Measurements from ENCODE around the gene HLA-DMB. TPM values are rescaled to one million over a fixed set of nuclear protein-coding genes. Genes with fewer than 3 reads are reported as not detected.
A peak's percentile ranks its signal among the peaks of the same experiment; 100 is the strongest.

The HLA-DMB gene
- total RNA-seq, 2 donors from 2014 or later = 6.9 to 15.8 TPM

DNA sequence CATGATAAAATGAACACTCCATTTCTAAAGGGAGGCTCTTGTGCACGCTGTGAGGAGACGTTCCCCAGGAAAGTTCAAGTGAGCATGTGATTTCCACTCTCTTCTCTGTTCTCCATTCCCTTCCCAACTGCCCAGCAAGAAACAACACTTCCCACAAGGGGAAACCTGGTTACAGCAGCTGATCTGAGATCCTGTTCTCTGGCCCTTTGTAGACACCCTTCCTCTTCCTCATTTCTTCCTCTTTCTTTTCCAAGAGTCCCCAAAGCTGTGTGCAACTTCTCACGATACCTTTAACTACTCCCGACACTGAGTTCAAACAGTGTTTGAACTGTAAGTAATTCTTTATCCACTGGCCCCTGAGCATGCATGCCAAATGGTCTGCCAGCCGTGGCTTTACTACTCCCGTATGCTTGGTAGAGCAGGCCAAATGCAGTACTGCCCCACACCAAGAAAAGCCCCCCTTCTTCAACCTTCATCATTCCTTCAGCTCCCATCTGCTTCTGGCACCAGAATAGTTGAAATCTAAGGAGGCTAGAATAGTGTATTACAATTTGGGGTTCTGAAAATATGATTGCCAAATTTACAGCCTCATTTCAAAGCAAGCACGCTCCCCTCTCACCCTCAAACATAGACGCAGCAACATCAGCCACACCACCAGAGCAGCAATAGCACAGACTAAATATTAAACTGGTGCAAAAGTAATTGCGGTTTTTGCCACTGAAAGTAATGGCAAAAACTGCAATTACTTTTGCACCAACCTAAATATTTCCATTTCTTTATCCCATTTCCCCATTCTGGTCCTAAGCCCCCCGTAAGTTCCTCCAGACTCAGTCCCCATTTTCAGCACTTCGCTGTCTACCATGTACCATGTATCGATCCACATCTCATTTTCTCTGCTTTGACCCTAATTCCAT, 4.3 kb downstream of the HLA-DMB start:
- ATAC-seq (peak in 1 of 2 donors; percentile 26), DNase-seq (no peak)
- intact Hi-C loops (cut with DNase I) = no loop called here

DNA sequence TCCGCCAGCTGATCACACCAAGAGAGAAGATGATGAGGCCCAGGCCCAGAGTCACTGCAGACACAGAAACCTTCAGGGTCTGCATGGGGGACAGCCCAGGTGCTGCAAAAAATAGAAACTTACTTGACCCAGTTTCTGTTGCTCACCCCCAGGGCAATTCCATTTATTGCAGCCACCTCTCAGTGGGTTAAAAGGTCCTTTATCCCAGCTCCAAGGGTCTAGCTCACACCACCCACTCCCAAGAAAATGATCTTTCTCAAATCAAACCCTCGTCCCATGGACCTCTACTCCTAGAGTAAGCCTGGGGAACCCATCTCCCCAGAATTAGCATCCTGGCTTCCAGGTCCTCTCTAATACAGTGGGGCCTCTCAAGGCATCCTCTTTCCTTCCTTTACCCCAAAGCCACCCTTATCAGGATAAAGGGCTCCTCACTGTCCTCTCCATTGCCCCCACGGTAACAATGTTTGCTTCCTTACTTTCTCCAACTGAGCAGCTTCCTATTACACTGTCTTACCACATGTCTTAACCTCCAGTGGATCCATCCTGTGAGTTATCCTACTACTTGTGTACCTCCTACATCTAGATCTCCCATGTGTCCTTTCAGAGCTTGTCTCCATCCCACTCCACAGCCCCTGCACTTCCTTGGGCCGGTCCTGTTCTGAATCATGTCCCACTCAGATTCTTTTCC, 5.1 kb downstream of the HLA-DMB start:
- DNase-seq (no peak), ATAC-seq (no peak)
- intact Hi-C loops (cut with DNase I) = no loop called here

DNA sequence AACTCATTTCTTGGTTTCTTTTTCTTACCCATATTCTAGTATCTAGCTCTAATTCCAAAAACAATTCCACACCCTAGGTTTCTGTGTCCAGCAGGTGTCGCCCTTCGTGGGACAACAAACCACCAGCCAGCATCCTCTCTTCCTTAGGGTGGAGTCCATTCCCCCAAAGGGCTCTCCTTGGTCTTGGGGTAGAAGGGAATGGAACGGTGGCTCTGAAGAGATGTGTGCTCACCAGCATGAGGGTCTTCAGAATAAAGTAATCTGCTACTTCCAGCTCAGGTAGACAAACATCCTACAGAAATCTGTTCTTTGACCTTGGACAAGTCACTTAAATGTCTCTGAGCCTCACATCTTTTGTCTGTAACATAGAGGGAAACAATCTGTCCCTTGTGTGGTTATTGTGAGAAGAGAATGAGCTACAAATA, 7.2 kb downstream of the HLA-DMB start:
- peak; percentile 65 to 67 for ATAC-seq
- peak; percentile 85 for DNase-seq
- intact Hi-C loops (cut with DNase I) = loop anchor here (1.0 to 2.0 kb wide), 2 partner anchors 51 to 54 kb away; no protein-coding TSS in a partner anchor

DNA sequence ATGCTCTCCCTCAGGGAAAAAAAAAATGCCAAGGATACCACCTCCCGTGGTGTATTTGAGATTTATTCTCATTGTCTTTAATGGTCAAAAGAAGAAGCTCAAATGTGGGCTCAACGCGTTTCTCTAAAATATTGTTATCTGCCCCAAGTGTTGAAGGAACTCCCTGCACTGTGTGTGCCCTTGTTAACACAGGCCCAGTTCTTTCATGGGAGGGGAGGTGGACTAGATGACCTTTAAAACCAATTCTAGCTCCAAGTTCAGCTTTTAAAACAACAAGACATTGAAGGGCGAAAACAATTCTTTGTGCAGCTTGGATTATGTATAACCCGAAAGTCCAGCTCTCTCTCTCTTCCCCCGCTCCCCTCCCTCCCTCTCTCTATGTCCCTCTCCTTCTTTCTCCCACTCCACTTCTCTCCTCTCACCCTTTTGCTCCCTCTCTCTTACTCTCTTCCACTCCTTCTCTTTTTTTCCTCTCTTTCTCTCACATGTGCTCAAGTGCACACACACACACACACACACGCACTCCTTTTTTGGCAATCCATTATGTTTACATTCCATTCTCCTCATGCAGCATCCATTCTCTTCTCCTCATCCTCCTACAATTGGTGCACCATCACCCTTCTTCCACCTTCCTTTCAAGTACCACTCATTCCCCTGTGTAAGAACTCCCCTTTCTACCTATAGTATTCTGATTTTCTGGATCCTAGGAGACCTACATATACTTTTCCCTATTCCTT, 8.5 kb downstream of the HLA-DMB start:
- intact Hi-C loops (cut with DNase I) = loop anchor here in 1 of 2 donors (2.0 kb wide), 1 partner anchor 53 kb away; no protein-coding TSS in a partner anchor
- no peak for ATAC-seq
- no peak for DNase-seq

DNA sequence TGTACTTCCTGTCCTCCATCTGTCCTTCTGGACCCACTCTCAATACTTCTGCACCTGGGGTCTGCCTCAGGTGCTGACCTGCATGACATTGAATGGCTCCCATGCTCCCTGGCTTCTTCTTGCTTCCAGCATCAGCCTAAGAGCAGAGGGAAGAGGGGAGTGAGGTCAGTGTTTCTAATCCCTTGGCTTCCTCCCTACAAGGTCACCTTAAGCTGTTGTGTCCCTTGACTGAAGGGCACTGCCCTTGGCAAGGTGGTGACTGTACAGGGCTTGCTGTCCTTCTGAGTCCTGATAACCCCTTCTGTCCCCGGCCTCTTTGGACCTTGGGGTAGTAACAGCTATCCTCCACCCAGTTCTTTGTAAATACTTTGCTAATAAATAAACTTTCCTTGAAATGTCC, 9.6 kb downstream of the HLA-DMB start:
- no peak for DNase-seq
- ATAC-seq = no peak
- intact Hi-C loops (cut with DNase I) = loop anchor here in 1 of 2 donors (1.0 kb wide), 1 partner anchor 45 kb away; no protein-coding TSS in a partner anchor

DNA sequence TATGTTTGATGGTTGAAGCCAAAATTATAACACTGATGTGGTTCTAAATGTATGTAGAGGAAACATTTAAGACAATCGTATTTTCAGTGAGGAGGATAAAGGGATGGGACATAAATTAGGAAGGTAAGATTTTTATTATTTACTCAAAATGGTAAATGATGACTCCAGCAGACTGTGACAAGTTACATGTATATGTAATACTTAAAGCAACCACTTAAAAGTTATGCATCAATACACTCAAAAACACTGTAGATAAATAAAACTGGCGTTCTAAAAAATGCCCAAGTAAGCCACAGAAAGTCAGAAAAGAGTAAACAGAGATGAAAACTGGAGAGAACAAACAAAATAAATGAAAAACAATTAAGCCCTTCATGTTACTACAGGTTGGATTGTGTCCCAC, 18.7 kb downstream of the HLA-DMB start:
- DNase-seq (no peak), ATAC-seq (no peak)
- intact Hi-C loops (cut with DNase I) = no loop called here

DNA sequence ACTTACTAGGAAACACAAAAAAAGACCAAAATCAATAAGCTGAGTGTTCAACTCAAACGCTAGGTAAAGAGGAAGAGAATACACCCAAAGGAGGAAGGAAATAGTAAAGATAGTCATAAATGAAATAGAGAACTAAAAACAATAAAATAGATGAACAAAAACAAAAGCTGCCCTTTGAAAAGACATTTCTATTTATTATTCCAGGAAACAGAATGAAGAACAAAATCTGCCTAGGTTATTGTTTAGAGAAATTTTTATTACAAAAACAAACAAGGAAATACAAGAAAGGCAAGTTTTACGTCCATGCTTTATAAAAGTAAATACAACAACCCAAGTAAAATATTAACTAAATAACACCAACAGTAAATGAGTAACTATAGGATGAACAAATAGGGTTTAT, 20.1 kb downstream of the HLA-DMB start:
- DNase-seq (no peak), ATAC-seq (no peak)
- intact Hi-C loops (cut with DNase I) = no loop called here

DNA sequence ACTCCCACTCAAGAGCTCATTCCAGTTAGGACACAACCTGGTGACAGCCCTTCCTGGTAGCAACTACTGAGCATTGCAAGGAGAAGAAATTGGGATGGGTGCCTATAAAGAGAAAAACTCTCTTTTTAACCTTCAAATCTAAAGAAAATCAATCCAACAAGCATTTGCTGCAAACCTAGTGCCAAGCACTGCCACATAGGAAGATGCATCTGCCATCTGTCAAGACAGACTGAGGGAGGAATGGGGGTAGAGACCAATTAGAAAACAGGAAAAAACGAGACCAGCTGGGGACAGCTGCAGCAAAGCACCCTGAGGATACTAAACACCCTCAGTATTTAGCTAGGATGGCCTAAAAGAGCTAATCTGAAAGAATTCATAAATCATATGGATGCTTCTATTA, 27.9 kb downstream of the HLA-DMB start:
- DNase-seq (no peak), ATAC-seq (no peak)
- intact Hi-C loops (cut with DNase I) = no loop called here

DNA sequence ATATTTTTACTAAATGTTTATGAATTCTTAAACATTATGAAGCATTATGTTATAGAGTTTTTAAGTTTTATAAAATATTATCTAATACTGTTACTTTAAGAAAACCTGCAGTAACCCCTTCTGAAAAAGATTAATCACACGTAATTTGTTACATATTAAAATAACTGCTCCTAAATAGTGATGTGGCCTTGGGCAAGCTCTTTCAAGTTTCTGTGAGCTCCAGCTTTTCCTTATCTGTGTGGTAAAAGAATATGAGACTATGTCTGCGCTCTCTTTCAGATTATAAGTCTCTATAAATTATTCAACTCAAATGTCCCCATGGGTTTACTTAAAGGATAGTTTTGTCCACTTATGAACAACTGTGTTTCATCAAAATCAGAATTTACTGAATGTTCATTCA, 31.9 kb downstream of the HLA-DMB start:
- intact Hi-C loops (cut with DNase I) = no loop called here
- DNase-seq = no peak
- ATAC-seq = no peak

DNA sequence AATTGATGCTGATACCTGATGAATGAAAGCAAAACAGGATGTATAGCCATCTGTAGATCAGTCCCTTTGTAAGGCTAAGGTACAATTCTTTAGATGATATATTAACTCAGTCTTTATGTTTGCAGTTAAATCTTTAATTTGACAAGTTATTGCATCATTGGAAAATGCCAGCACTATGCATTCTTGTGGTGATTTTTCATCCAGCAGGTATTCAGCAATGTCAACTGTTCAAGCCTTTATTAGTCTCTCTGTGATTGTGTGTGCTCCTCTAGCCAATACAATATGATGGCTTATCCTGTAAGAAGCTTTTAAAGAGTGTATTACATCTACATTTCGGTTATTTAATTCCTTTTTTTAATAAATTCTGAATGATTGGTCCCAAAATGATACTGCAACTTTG, 34.3 kb downstream of the HLA-DMB start:
- ATAC-seq = no peak
- intact Hi-C loops (cut with DNase I) = no loop called here

DNA sequence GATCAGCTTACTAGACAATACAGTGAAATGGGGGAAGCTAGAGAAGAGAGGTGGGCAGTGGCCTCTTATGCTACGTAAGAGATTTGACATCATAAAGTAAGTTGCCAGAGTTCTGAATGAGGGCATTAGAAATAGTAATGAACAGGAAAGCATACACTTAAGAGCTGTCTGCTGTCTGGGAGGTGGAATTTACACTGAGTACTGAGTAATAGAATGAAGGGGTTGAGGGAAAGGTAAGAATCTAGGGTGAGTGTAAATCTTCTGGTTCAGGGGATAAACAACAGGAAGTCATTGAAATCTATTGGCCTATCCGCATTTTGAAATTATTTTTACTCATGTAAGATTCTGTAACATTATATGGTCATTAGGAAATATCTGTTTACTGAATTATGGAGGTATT, 35.8 kb downstream of the HLA-DMB start:
- intact Hi-C loops (cut with DNase I) = no loop called here
- ATAC-seq (no peak), DNase-seq (no peak)

More for the DNA sequence above, 34.3 kb downstream of the HLA-DMB start:
- no peak for DNase-seq

DNA sequence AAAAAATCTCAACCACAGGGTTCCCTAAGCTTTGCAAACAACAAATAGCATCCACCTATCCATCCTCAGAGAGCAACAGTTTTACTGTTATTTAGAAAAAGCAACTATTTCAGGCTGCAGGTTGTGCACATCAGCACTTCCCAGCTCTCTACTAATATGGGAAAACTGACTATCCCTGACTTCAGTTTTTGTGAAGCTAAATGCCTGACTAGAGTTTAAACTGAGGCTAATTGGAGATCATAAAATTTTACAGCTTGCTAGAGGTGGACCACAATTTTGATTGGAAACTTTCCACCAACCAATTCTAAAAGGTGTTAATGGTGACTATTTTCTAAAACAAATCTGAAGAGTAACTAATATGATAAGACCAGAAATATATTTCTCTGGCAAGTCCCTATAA, 36.9 kb downstream of the HLA-DMB start:
- ATAC-seq = no peak
- intact Hi-C loops (cut with DNase I) = no loop called here
- no peak for DNase-seq

DNA sequence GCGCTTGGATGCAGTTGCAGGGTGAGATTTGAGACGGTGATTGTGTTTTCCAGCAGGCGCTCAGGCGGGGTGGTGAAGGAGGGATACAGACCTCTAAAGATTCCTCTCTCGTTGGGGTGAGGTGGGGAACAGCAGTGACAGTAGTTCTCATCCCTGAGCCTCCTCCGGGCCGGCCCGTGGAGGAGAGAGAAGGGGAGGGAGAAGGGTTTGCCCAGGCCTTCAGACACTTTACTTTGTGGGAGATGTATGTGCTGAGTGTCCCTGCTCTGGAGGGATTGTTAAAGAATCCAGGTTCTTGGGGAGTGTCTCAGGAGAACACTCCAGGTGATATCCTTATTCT, 45.9 kb downstream of the HLA-DMB start:
- ATAC-seq = peak; percentile 7 to 29
- no peak for DNase-seq
- intact Hi-C loops (cut with DNase I) = loop anchor here in 1 of 2 donors (10.0 kb wide), 1 partner anchor 350 kb away; no protein-coding TSS in a partner anchor

DNA sequence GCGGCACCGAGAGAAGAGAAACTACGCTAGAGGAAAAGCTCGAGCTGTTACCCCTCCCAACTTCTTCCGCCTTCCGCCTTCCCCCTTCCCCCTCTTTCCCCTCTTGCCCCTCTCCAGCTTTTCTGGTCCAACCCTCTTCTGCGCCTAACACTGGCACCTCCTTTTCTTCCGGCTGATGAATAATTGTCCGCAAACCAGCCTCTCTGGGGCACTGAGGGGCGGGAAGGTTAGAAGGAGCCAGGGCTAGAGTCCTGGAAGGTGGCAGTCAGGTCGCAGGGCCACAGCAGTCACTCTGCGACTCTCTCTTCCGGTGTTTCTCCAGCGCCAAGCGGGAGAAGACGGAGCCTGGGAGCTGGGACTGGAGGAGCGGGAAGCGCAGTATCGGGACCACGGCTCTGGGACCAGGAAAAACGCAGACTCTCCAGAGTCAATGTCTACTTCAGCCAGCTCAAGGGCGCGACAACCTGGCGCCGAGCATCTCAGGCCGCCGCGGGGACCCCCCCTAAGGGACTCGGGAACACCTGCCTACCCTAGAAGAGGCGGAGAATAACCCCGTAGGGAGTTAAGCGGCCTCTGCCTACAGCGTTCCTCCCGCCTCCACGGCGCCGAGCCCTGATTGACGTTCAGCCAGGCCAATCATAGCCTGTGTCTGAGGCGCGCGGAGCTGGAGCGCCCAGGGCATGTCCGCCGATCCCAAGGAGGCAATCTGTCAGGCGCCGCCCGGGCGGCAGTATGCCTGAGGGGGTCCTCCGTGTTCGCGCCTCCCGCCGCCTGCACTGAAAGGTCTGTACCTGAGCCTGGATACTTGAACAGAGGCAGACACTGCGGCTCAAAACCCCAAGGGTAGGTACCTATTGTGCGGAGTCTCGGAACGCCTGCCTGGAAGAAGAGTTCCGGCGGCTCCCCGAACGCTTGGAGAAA, 46.5 kb downstream of the HLA-DMB start:
- DNase-seq (peak; percentile 92), ATAC-seq (peak; percentile 100)
- intact Hi-C loops (cut with DNase I) = loop anchor here in 1 of 2 donors (10.0 kb wide), 1 partner anchor 350 kb away; no protein-coding TSS in a partner anchor

DNA sequence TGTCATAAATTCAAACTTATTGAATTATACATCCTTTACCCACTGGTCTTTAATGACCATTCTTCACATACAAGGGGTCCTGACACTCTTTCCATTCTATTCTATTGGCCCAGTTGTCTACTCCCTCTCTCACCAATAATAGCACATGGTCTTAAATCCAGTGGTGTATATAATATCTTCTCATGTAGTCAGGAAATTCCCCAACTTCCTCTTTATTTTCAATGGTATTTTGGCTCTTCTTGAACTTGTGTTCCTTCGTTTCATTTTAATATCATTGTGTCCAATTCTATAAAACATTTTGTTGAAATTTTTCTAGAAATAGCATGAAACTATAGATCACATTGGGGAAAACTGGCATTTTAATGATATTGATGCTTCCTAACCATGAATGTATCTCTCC, 50.0 kb downstream of the HLA-DMB start:
- DNase-seq (no peak), ATAC-seq (no peak)
- intact Hi-C loops (cut with DNase I) = loop anchor here in 1 of 2 donors (10.0 kb wide), 1 partner anchor 354 kb away; no protein-coding TSS in a partner anchor

DNA sequence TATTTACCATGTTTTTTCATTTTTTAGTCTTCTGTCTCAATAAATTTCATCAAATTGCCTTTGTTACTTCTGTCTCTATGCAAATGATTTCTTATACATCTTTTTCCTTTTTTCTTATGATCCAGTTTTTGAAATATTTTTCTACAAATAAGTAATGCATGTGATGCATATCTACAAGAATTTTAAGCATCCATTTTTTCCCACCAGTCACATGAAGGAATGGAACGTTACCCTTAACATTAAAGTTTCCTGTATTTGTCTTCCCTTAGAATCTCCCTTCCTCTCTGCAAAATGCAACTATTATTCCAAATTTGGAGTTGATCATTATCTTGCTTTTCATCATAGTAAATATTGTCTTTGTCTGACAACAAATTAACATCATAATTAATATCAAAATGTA, 51.3 kb downstream of the HLA-DMB start:
- DNase-seq (no peak), ATAC-seq (no peak)
- intact Hi-C loops (cut with DNase I) = no loop called here

DNA sequence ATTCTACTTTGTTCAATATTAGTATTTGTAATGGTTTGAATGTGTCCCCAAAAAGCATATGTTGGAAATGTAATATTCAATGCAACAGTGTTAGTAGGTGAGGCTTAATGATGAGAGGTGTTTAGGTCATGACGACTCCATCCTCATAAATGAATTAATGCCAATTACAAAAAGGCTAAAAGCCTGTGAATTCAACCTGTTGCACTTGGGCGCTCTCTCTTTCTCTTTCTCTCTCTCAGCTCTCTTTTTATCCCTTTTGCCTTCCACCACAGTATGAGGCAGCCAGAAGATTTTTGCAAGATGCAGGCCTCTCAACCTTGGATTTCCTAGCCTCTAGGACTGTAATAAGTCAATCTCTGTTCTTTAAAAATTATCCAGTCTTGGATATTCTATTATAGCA, 52.3 kb downstream of the HLA-DMB start:
- ATAC-seq (no peak), DNase-seq (no peak)
- intact Hi-C loops (cut with DNase I) = no loop called here

DNA sequence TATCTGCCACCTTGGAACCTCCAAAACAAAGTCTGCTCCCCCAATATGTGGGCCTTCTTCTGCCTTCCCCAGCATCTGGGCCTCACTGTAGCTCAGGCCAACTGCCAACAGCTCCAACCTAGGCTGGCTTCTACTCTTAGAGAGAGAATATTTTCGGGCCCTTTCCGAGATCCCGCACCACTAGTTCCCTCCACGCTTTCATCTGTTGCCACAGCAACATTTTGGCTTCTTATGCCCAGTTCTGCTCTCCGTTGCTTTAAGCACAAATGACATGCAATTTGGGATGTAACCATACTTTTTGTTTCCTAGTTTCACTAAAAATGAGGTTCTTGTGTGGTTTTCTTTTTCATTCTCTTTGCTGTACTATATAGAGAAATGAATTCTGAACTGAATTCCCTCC, 53.2 kb downstream of the HLA-DMB start:
- ATAC-seq (no peak), DNase-seq (no peak)
- intact Hi-C loops (cut with DNase I) = no loop called here
